K562 (cell line): ENCODE measurements around the gene PSEN1. TPM values are rescaled to one million over a fixed set of nuclear protein-coding genes. Genes with fewer than 3 reads are reported as not detected.

Experiments used
- ATAC-seq: fragments of 200-7000 bp; cut with Tn5 transposase; 3 replicates; pipeline ENCODE4 v1.9.1; 2020; ENCODE audit warnings: moderate library complexity
- BruUV-seq: library from RNA; stranded (reverse); fragments of 400-500 nt; replicated peaks from 2 replicates; lab custom pipeline; 2021; lab: Mats Ljungman, UMichigan
- CTCF ChIA-PET: fragments of 300-600 bp; formaldehyde crosslinking; extraction: SDS; loops from one replicate; lab custom pipeline; 2021; ENCODE audit warnings: low intra/inter-chr PET ratio; lab: Yijun Ruan, JAX
- POLR2A ChIA-PET: fragments of 300-600, 350-650 bp; sonication (Branson Sonifier 250); formaldehyde crosslinking; extraction: SDS; loops from one replicate; lab custom pipeline; 2021; ENCODE audit warnings: antibody characterized with exemption, inconsistent platforms; lab: Yijun Ruan, JAX
- DNase-seq, 4 experiments: peaks; one replicate each; pipeline versions ENCODE4 v3.0.0 to v3.0.0-alpha.2; 2011 to 2018; ENCODE audit warnings: low spot score in 3 of 4, mixed read lengths in 3 of 4; ENCODE audit errors: extremely low read depth in 1 of 4
- FAIRE-seq: peaks from 2 replicates; lab custom pipeline; 2011; peaks lifted over from hg19 to GRCh38; lab: Jason Lieb, UNC
- H2AFZ ChIP-seq: 2 replicates; pipeline ENCODE4 v1.6.0; 2011; ENCODE audit warnings: low read depth, low read length, control low read depth, inconsistent platforms
- H3K27ac ChIP-seq: fragments of 200-600 bp; 3 replicates; pipeline ENCODE4 v1.8.0; 2011; ENCODE audit warnings: low read depth, mild to moderate bottlenecking, control low read depth, inconsistent platforms, low read length, moderate library complexity, mixed read lengths; ENCODE audit errors: extremely low read depth
- H3K27me3 ChIP-seq, 2 experiments: fragments of 300-600 bp in 1 of 2; 2 replicates in 1 of 2; 3 replicates in 1 of 2; pipeline versions ENCODE4 v1.6.0 to v1.8.0; 2011; ENCODE audit warnings: inconsistent platforms in 2 of 2, low read length in 2 of 2, mild to moderate bottlenecking in 1 of 2, mixed read lengths in 1 of 2, moderate library complexity in 1 of 2; ENCODE audit not compliant: control insufficient read depth in 2 of 2, insufficient read depth in 2 of 2
- H3K36me3 ChIP-seq: fragments of 300-600 bp; 3 replicates; pipeline ENCODE4 v1.8.0; 2011; ENCODE audit warnings: mild to moderate bottlenecking, low read length, inconsistent platforms; ENCODE audit not compliant: control insufficient read depth, insufficient read depth
- H3K4me1 ChIP-seq, 2 experiments: fragments of 200-600 bp in 1 of 2; replicated peaks in 1 of 2; 2 replicates in 1 of 2; 3 replicates in 1 of 2; pipeline versions ENCODE4 v1.5.1 to v1.8.0; 2011; ENCODE audit warnings: inconsistent platforms in 2 of 2, low read length in 2 of 2, mild to moderate bottlenecking in 1 of 2, mixed read lengths in 1 of 2, moderate library complexity in 1 of 2; ENCODE audit not compliant: control insufficient read depth in 2 of 2, insufficient read depth in 2 of 2
- H3K4me2 ChIP-seq: 2 replicates; pipeline ENCODE4 v1.6.1; 2011; ENCODE audit warnings: low read length, control low read depth, inconsistent platforms, mixed read lengths; ENCODE audit not compliant: insufficient read depth
- H3K4me3 ChIP-seq: fragments of 200-600 bp; sonication (generic), shearing (Covaris generic); 2 replicates; pipeline ENCODE4 v1.5.1; 2016; ENCODE audit warnings: control low read depth, inconsistent platforms
- H3K79me2 ChIP-seq: fragments of 200-600 bp; 3 replicates; pipeline ENCODE4 v1.8.0; 2011; ENCODE audit warnings: low read length, inconsistent platforms; ENCODE audit not compliant: control insufficient read depth, insufficient read depth
- H3K9ac ChIP-seq, 2 experiments: 2 replicates each; pipeline versions ENCODE4 v1.6.0 to v1.6.1; 2011; ENCODE audit warnings: low read depth in 2 of 2, low read length in 2 of 2, control low read depth in 1 of 2, inconsistent platforms in 1 of 2, mild to moderate bottlenecking in 1 of 2, mixed read lengths in 1 of 2; ENCODE audit not compliant: insufficient read depth in 1 of 2
- H3K9me1 ChIP-seq: one replicate; pipeline ENCODE4 v1.6.0; 2011; ENCODE audit warnings: inconsistent platforms, mild to moderate bottlenecking, low read length, moderate library complexity; ENCODE audit not compliant: control insufficient read depth, insufficient read depth
- H3K9me3 ChIP-seq: replicated peaks from 2 replicates; pipeline ENCODE4 v1.5.1; 2011; ENCODE audit warnings: low read depth, low read length, inconsistent platforms; ENCODE audit not compliant: control insufficient read depth, insufficient read depth
- H4K20me1 ChIP-seq: replicated peaks from 2 replicates; pipeline ENCODE4 v1.6.1; 2011; ENCODE audit warnings: low read length, inconsistent platforms, mixed read lengths; ENCODE audit not compliant: control insufficient read depth, insufficient read depth
- NONO ChIP-seq, 2 experiments: fragments of 200-400 bp in 1 of 2; fragments of 450-650 bp in 1 of 2; formaldehyde crosslinking in 1 of 2; IDR thresholded peaks; 2 replicates each; pipeline ENCODE4 v1.6.1; 2017; ENCODE audit warnings: low read depth in 2 of 2, mild to moderate bottlenecking in 2 of 2, moderate library complexity in 2 of 2, low read length in 1 of 2
- ZNF121 ChIP-seq: sonication (generic); formaldehyde crosslinking; conservative IDR thresholded peaks from 2 replicates; pipeline ENCODE4 v1.8.0; 2022; ENCODE audit warnings: missing genetic modification reagents
- WGBS: fragments of 100-300 bp; shearing (Covaris generic); methylation state at CpG from one replicate; pipeline ENCODE4 v1.1.6; 2016; ENCODE audit warnings: low coverage, mixed read lengths; ENCODE audit not compliant: insufficient coverage; ENCODE audit errors: missing lambda C conversion rate; 5-methylcytosine and 5-hydroxymethylcytosine counted together
- in situ Hi-C: fragments of 300-500 bp; cut with MboI; formaldehyde crosslinking; loops from 4 replicates; pipeline ENCODE4 v1.15.0; 2018; ENCODE audit warnings: inconsistent platforms, mixed read lengths
- intact Hi-C: fragments of 100-400 bp; cut with micrococcal nuclease; formaldehyde crosslinking; loops from 2 replicates; pipeline ENCODE4 v1.14.2; 2022
- polyA plus RNA-seq, 8 experiments: library from polyadenylated mRNA; depleted of rRNA in 4 of 8; stranded (reverse) in 5 of 8; unstranded in 3 of 8; fragments of >200 nt; fragmentation: Nextera tagmentation in 2 of 8; fragmentation: Illumina TruSeq in 1 of 8; extraction: Ambion mirVana in 2 of 8; extraction: Trizol in 1 of 8; gene quantifications; 2 replicates each; pipeline versions ENCODE4 v1.2.1 to v1.2.3, GENCODE V29; 2011 to 2014; ENCODE audit warnings: inconsistent platforms in 1 of 8, missing spikeins in 1 of 8
- total RNA-seq, 7 experiments: library from RNA; depleted of rRNA in 6 of 7; stranded (reverse); fragments of >200 nt in 6 of 7; fragmentation: Illumina TruSeq in 2 of 7; extraction: Trizol in 2 of 7; gene quantifications; 2 replicates each; pipeline versions ENCODE4 v1.2.1 to v1.2.3, GENCODE V29; 2011 to 2021; ENCODE audit warnings: low replicate concordance in 1 of 7

Gene PSEN1
- total and polyA plus RNA-seq, 9 of the 15 experiments (the other 6 are each of a cell fraction or from before 2014, with no cell fraction given), result 6.5 to 25.2 (median 14.3) TPM

- no peak for DNase-seq
- Histone ChIP-seq H3K4me2 (no peak overlapping the region), H3K79me2 (no peaks in the 10 kb centered on the region), H4K20me1 (0 out of 2 replicates have a peak, but pooled peaks cover 4% of the 10 kb centered on the region), H3K4me1 (peaks cover 5 to 28% of the 10 kb centered on the region in 2 experiments; a peak in 4 of 5 replicates), H3K4me3 (no peak overlapping the region), H2AFZ (no peak overlapping the region), H3K27me3 (peaks cover 37 to 71% of the 10 kb centered on the region in 2 experiments), H3K9me1 (peaks cover 2% of the 10 kb centered on the region), H3K9ac (no peak overlapping the region), H3K36me3 (no peaks in the 10 kb centered on the region), H3K27ac (no peak overlapping the region), H3K9me3 (no peaks in the 10 kb centered on the region)
- TF ChIP-seq ZNF121 (CRISPR knock-in tag) (0 out of 2 replicates have a peak, but pooled peaks have one; percentile 18), NONO (IDR thresholded peaks at IDR 0.05; ENCODE audit: low read depth in 2 of 2, low read length in 1 of 2) (no peak)
- POLR2A ChIA-PET, result no interaction called here
- BruUV-seq, result no TSS peak
- in situ Hi-C loops, result loop anchor here (10.0 kb wide), 1 partner anchor 720 kb away; no protein-coding TSS in a partner anchor
- 1% methylated on average over 9 of the region's 11 CpGs for WGBS
- intact Hi-C loops, result loop anchor here (5.0 kb wide), 1 partner anchor 238 kb away; no protein-coding TSS in a partner anchor
- no peak for ATAC-seq
- CTCF ChIA-PET, result no interaction called here
- no peak for FAIRE-seq
Measured at GRCh38 chr14:73234586-73235394, 98.5 kb downstream of the PSEN1 start.
